H1 (cell line): Measurements from ENCODE around the gene KIR3DL1. TPM values are rescaled to one million over a fixed set of nuclear protein-coding genes. Genes with fewer than 3 reads are reported as not detected.

Source experiments
- CTCF ChIP-seq, 3 experiments: IDR thresholded peaks; 1 replicate in 2 of 3; 2 replicates in 1 of 3; pipeline versions ENCODE4 v1.5.1 to v1.6.1; 2011; ENCODE audit warnings: low read length in 3 of 3, mild to moderate bottlenecking in 3 of 3, inconsistent platforms in 2 of 3, low read depth in 1 of 3, moderate library complexity in 1 of 3; ENCODE audit not compliant: insufficient read depth in 1 of 3; ENCODE audit errors: control extremely low read depth in 1 of 3
- polyA plus RNA-seq, 7 experiments: library from polyadenylated mRNA; depleted of rRNA in 3 of 7; stranded (reverse) in 5 of 7; unstranded in 2 of 7; fragments of >200 nt in 5 of 7; fragments of 200-250 nt in 2 of 7; gene quantifications; 1 replicate in 5 of 7; 2 replicates in 1 of 7; 4 replicates in 1 of 7; pipeline versions ENCODE4 v1.2.1 to v1.2.3, GENCODE V29; 2011 to 2013; ENCODE audit warnings: missing spikeins in 2 of 7, mixed read lengths in 2 of 7
- total RNA-seq: library from RNA; stranded (reverse); fragmentation: NEBNext Ultra II Directional; extraction: Animal tissue kit (Norgen Biotek cat#: 25700); gene quantifications from 2 replicates; pipeline ENCODE4 v1.2.1, GENCODE V29; 2021

Gene KIR3DL1
- total and polyA plus RNA-seq, 2 of the 8 experiments (the other 6 are each of a cell fraction or from before 2014, with no cell fraction given), result not detected

- no peak for TF ChIP-seq CTCF (IDR thresholded peaks at IDR 0.05; ENCODE audit: control extremely low read depth in 1 of 3, insufficient read depth in 1 of 3, low read depth in 1 of 3, low read length in 3 of 3)
- TF ChIP-seq, all 59 proteins: peak for 0
These were observed 57.7 kb downstream of the KIR3DL1 start, which contains the start of gene FCAR (continued) for GRCh38 chr19:54873990-54874389.
